OCI-LY1 (cell line): ENCODE results near the gene TMPRSS7.

Source experiments
- H2AFZ ChIP-seq: fragments of 200-600 bp; sonication (generic), shearing (Covaris generic); 2 replicates; pipeline ENCODE4 v1.6.0; 2014; ENCODE audit warnings: antibody characterized with exemption, mild to moderate bottlenecking, low read length
- H3F3A ChIP-seq: fragments of 200-600 bp; sonication (generic), shearing (Covaris generic); 2 replicates; pipeline ENCODE4 v1.6.0; 2014; ENCODE audit warnings: mild to moderate bottlenecking, antibody characterized with exemption, low read length, moderate library complexity; ENCODE audit not compliant: insufficient read depth
- H3K27ac ChIP-seq: fragments of 200-600 bp; sonication (generic); 2 replicates; pipeline ENCODE4 v1.5.1; 2014; ENCODE audit warnings: low read length, mixed run types, mild to moderate bottlenecking, low read depth; ENCODE audit not compliant: poor library complexity, severe bottlenecking
- H3K27me3 ChIP-seq: fragments of 200-600 bp; sonication (generic); 2 replicates; pipeline ENCODE4 v1.6.0; 2014; ENCODE audit warnings: antibody characterized with exemption, mild to moderate bottlenecking, low read length, moderate library complexity; ENCODE audit not compliant: insufficient read depth
- H3K36me3 ChIP-seq: fragments of 200-600 bp; sonication (generic); 2 replicates; pipeline ENCODE4 v1.6.1; 2014; ENCODE audit warnings: mild to moderate bottlenecking, antibody characterized with exemption, low read length, moderate library complexity, mixed read lengths; ENCODE audit not compliant: insufficient read depth
- H3K4me1 ChIP-seq: fragments of 200-600 bp; sonication (generic); 2 replicates; pipeline ENCODE4 v1.5.1; 2014; ENCODE audit warnings: mild to moderate bottlenecking, low read length, moderate library complexity; ENCODE audit not compliant: insufficient read depth, severe bottlenecking
- H3K4me2 ChIP-seq: fragments of 200-600 bp; sonication (generic), shearing (Covaris generic); 2 replicates; pipeline ENCODE4 v1.6.1; 2014; ENCODE audit warnings: low read length
- H3K4me3 ChIP-seq: fragments of 200-600 bp; sonication (generic); 2 replicates; pipeline ENCODE4 v1.5.1; 2014; ENCODE audit warnings: low read length, low read depth, mild to moderate bottlenecking, mixed read lengths; ENCODE audit not compliant: poor library complexity, severe bottlenecking
- H3K79me2 ChIP-seq: fragments of 200-600 bp; shearing (Covaris generic); 2 replicates; pipeline ENCODE4 v1.6.1; 2016; ENCODE audit warnings: mixed run types, low read length, mixed read lengths; ENCODE audit not compliant: insufficient read depth
- H3K9ac ChIP-seq: fragments of 200-600 bp; sonication (generic), shearing (Covaris generic); 2 replicates; pipeline ENCODE4 v1.6.1; 2014; ENCODE audit warnings: mild to moderate bottlenecking, low read length, mixed read lengths
- H3K9me2 ChIP-seq: fragments of 200-600 bp; sonication (generic), shearing (Covaris generic); 2 replicates; pipeline ENCODE4 v1.6.1; 2014; ENCODE audit warnings: low read depth, mild to moderate bottlenecking, low read length, mixed read lengths
- H3K9me3 ChIP-seq: fragments of 200-600 bp; shearing (Covaris generic); 2 replicates; pipeline ENCODE4 v1.6.1; 2014; ENCODE audit warnings: low read length, mixed read lengths
- H4K20me1 ChIP-seq: fragments of 200-600 bp; sonication (generic), shearing (Covaris generic); 2 replicates; pipeline ENCODE4 v1.6.0; 2016; ENCODE audit warnings: mild to moderate bottlenecking, low read length; ENCODE audit not compliant: insufficient read depth
- EZH2 ChIP-seq: fragments of 200-600 bp; sonication (generic), shearing (Covaris generic); IDR thresholded peaks from 2 replicates; pipeline ENCODE4 v1.8.0; 2017; ENCODE audit warnings: borderline replicate concordance, mixed run types, mild to moderate bottlenecking, antibody characterized with exemption, low read length, moderate library complexity, mixed read lengths
- TF ChIP-seq, protein P1 (sequence below): fragments of 200-600 bp; sonication (generic), shearing (Covaris generic); IDR thresholded peaks from 2 replicates; pipeline ENCODE4 v1.5.1; 2017; ENCODE audit warnings: mild to moderate bottlenecking, antibody characterized with exemption, low read length, moderate library complexity, mixed read lengths

TMPRSS7 gene

DNA sequence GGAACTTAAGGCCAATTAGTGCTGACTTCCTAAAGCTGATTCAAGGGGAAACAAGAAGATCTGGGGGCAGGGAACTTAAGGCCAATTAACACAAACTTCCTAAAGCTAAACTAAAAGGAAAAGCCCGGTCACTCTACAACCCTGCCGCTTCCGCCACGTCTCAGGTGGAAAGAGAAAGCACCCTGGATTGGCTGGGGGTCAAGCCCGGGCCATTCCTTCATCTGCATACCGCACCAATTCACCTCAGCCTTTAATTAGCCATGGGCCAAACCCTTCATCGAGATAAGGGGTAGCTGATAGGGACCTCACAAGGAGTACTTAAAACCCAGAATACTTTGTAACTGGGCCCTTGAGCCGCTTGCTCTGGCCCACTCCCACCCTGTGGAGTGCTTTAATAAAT lies 14.4 kb downstream of the TMPRSS7 start:
- Histone ChIP-seq H3K4me2 (no peak overlapping the region), H3K9ac (no peak overlapping the region), H4K20me1 (no peaks in the 10 kb centered on the region), H3K79me2 (no peaks in the 10 kb centered on the region), H3K36me3 (no peaks in the 10 kb centered on the region), H3K9me2 (no peaks in the 10 kb centered on the region), H3F3A (no peaks in the 10 kb centered on the region), H2AFZ (no peak overlapping the region), H3K9me3 (no peaks in the 10 kb centered on the region), H3K27ac (no peak overlapping the region), H3K27me3 (no peaks in the 10 kb centered on the region), H3K4me3 (no peak overlapping the region), H3K4me1 (no peaks in the 10 kb centered on the region)
- no peak for TF ChIP-seq EZH2
- TF ChIP-seq, protein P1, sequence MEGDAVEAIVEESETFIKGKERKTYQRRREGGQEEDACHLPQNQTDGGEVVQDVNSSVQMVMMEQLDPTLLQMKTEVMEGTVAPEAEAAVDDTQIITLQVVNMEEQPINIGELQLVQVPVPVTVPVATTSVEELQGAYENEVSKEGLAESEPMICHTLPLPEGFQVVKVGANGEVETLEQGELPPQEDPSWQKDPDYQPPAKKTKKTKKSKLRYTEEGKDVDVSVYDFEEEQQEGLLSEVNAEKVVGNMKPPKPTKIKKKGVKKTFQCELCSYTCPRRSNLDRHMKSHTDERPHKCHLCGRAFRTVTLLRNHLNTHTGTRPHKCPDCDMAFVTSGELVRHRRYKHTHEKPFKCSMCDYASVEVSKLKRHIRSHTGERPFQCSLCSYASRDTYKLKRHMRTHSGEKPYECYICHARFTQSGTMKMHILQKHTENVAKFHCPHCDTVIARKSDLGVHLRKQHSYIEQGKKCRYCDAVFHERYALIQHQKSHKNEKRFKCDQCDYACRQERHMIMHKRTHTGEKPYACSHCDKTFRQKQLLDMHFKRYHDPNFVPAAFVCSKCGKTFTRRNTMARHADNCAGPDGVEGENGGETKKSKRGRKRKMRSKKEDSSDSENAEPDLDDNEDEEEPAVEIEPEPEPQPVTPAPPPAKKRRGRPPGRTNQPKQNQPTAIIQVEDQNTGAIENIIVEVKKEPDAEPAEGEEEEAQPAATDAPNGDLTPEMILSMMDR, result no peak

DNA sequence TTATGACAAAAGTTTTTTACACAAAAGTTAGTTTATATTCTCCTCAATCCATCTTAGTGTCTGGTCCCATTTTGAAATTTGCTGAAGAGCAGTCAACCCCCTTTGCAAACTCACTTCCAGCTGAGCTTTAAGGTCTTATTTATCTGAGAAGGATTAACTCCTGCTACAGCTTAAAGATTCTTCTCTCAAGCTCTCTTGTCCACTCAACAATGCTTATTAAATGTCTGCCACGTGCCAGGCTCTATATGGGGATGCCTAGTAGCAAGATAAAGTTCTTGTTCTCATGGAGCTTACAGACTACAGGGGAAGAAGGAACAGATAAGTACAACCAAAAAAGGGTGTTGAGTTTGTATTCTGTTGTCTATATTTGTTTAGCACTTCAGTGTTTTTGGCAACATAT lies 18.7 kb downstream of the TMPRSS7 start:
- no peaks in the 10 kb centered on the region for H3K36me3 ChIP-seq
- TF ChIP-seq EZH2, result no peak
- TF ChIP-seq, protein P1, result no peak
- no peak overlapping the region for H3K27ac ChIP-seq
- H3K9ac ChIP-seq, result no peak overlapping the region
- no peaks in the 10 kb centered on the region for H3K9me2 ChIP-seq
- H3F3A ChIP-seq, result no peaks in the 10 kb centered on the region
- H3K79me2 ChIP-seq, result no peaks in the 10 kb centered on the region
- H3K4me2 ChIP-seq, result no peak overlapping the region
- H4K20me1 ChIP-seq, result no peaks in the 10 kb centered on the region
- H3K9me3 ChIP-seq, result no peaks in the 10 kb centered on the region
- no peak overlapping the region for H2AFZ ChIP-seq
- no peak overlapping the region for H3K4me3 ChIP-seq
- H3K4me1 ChIP-seq, result no peaks in the 10 kb centered on the region
- H3K27me3 ChIP-seq, result no peaks in the 10 kb centered on the region

- Histone ChIP-seq H3K36me3 (no peaks in the 10 kb centered on the region), H3F3A (no peaks in the 10 kb centered on the region), H3K4me1 (no peaks in the 10 kb centered on the region), H2AFZ (no peak overlapping the region), H3K4me2 (no peak overlapping the region), H3K27ac (no peak overlapping the region), H3K27me3 (no peaks in the 10 kb centered on the region), H4K20me1 (no peaks in the 10 kb centered on the region), H3K9me2 (no peaks in the 10 kb centered on the region), H3K4me3 (no peak overlapping the region), H3K9ac (no peak overlapping the region), H3K79me2 (no peaks in the 10 kb centered on the region), H3K9me3 (no peaks in the 10 kb centered on the region)
- TF ChIP-seq, protein P1, result no peak
- no peak for TF ChIP-seq EZH2
Measured at GRCh38 chr3:112056451-112056929, 22.0 kb downstream of the TMPRSS7 start.
